WERI-Rb-1 (cell line): Measurements from ENCODE around the gene PRXL2A.

Experiments used
- DNase-seq: peaks from one replicate; pipeline ENCODE4 v3.0.0-alpha.2; 2020
- H3K27ac ChIP-seq: fragments of 250-450 bp; sonication (Bioruptor Pico); 2 replicates; pipeline ENCODE4 v1.5.1; 2020; ENCODE audit warnings: mild to moderate bottlenecking, moderate library complexity
- H3K27me3 ChIP-seq: fragments of 250-450 bp; sonication (Bioruptor Pico); 2 replicates; pipeline ENCODE4 v1.5.1; 2021; ENCODE audit warnings: mild to moderate bottlenecking, low read depth, moderate library complexity; ENCODE audit not compliant: insufficient read depth, severe bottlenecking
- H3K36me3 ChIP-seq: fragments of 250-450 bp; sonication (Bioruptor Pico); 2 replicates; pipeline ENCODE4 v1.5.1; 2020; ENCODE audit warnings: mild to moderate bottlenecking, moderate library complexity
- H3K4me3 ChIP-seq: 2 replicates; pipeline ENCODE4 v1.5.1; 2011; ENCODE audit warnings: low read depth, mild to moderate bottlenecking, control low read depth, low read length
- H3K9me3 ChIP-seq: fragments of 250-450 bp; sonication (Bioruptor Pico); 2 replicates; pipeline ENCODE4 v1.5.1; 2021; ENCODE audit warnings: mild to moderate bottlenecking, moderate library complexity; ENCODE audit not compliant: severe bottlenecking
- TF ChIP-seq, protein P1 (sequence below): IDR thresholded peaks from 2 replicates; pipeline ENCODE4 v1.5.1; 2011; ENCODE audit warnings: low read depth, mild to moderate bottlenecking, control low read depth, inconsistent platforms, low read length

The PRXL2A gene

DNA sequence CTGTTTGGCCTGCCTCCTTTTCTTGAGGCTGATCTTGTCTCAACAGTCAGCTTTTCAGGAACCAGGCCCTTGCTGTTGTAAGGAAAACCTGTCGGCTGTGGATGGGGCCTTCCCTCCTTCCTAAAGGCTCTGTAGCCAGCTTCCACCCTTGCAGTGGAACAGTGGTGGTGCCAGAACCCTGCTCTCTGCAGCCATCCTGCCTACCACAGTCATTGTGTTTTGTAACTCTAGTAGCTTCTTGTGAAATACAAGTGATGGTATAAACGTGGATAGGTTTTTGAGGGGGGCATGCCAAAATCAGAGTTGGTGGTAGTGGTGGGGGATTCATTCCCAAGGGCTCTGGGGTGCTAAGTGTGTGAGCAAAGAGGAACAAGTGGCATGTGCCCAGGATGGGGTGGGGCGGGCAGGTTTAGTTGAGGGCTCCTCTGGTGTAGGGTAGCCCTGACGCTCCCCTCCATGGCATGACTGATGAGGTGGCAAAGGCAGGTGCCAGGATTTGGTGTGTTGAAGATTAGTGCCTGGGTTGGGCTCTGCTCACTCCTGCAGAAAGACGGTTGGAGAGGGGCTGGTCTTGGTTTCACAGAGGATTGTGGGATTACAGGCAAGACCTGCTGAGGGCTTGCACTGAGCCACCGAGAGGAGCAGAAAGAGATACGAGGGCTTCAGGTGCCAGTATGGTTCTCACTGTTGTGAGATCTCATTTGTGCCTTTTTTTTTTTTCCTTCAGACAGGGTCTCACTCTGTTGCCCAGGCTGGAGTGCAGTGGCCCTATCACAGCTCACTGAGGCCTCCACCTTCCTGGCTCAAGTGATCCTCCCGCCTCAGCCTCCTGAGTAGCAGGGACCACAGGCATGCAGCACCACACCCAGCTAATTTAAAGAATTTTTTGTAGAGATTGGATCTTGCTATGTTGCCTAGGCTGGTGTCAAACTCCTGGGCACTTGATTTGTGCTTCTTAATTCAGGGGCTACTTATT lies 53.1 kb downstream of the PRXL2A start:
- no peaks in the 10 kb centered on the region for H3K9me3 ChIP-seq
- TF ChIP-seq, protein P1, sequence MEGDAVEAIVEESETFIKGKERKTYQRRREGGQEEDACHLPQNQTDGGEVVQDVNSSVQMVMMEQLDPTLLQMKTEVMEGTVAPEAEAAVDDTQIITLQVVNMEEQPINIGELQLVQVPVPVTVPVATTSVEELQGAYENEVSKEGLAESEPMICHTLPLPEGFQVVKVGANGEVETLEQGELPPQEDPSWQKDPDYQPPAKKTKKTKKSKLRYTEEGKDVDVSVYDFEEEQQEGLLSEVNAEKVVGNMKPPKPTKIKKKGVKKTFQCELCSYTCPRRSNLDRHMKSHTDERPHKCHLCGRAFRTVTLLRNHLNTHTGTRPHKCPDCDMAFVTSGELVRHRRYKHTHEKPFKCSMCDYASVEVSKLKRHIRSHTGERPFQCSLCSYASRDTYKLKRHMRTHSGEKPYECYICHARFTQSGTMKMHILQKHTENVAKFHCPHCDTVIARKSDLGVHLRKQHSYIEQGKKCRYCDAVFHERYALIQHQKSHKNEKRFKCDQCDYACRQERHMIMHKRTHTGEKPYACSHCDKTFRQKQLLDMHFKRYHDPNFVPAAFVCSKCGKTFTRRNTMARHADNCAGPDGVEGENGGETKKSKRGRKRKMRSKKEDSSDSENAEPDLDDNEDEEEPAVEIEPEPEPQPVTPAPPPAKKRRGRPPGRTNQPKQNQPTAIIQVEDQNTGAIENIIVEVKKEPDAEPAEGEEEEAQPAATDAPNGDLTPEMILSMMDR = no peak
- no peak overlapping the region for H3K4me3 ChIP-seq
- no peaks in the 10 kb centered on the region for H3K27me3 ChIP-seq
- no peak overlapping the region for H3K27ac ChIP-seq
- peaks cover 13% of the 10 kb centered on the region for H3K36me3 ChIP-seq
- DNase-seq = no peak

DNA sequence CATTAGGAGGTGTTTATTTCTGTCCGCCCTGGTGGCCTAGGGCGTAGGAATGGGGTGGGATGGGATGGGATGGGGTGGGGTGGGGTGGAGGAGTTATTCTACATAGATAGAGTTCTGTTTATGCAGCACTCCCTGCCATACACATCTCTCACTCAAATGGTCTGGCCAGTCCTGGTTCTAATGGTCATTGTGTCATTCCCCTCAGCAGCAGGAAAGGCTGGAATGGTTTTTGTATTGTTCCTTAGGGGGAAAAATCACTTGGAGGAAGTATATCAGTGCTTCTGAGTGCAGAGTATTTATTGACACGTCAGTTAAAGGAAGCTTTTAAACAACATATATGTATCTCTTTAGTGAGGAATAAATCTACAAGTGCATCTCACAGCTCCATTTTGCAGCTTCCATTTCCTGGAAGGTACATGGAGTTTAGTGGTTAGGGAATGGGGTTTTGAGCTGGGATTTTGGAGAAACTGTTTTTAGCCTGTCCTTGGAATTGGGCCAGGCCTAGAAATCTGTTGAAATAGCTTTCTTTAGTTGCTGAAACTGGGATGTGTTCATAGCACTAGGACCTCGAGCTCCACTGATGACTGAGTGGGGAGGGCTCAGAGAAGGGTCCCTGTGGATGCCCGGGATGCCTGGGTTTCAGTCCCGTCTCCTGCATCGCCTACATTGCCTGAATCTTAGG lies 54.1 kb downstream of the PRXL2A start:
- TF ChIP-seq, protein P1 = no peak
- Histone ChIP-seq H3K4me3 (no peak overlapping the region), H3K9me3 (no peaks in the 10 kb centered on the region), H3K27me3 (no peaks in the 10 kb centered on the region), H3K27ac (no peak overlapping the region), H3K36me3 (peaks cover 9% of the 10 kb centered on the region)
- DNase-seq = no peak

DNA sequence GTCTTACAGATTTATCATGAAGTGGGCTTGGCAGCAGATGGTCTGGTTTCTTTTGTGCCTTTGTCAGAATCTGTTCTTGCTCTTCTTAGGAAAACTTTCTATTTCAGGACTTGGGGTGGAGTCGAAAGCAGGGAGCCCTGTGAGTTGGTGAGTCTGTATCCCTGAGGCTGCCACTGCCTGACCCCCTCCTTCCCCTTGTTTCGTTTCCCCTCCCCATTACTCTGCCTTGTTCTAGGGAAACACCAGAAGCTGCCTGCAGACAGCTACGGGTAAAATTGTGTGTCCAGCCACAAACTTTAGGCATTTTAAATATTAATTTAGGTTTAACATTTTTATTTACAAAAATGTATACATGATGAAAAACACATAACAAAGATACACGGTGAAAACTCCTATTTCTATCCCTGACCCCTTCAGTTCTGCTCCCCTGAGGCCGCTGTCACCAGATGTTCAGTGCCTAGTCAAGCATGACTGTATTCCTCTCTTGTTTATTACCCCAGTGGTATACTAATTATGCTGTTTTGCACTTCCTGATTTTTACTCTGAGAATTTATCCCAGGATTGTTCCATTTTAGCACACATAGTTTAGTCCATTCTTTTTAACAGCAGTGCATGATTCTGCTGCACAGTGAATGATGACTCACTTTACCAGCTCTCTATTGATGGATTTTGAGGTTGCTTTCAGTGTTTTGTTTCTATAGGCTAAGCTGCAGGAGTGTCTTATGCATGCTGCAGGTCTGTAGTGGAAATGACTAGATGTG lies 54.8 kb downstream of the PRXL2A start:
- TF ChIP-seq, protein P1 = no peak
- DNase-seq = no peak
- Histone ChIP-seq H3K9me3 (no peaks in the 10 kb centered on the region), H3K27me3 (no peaks in the 10 kb centered on the region), H3K27ac (no peak overlapping the region; the same call in 1 of the 2 replicates), H3K36me3 (peaks cover 4% of the 10 kb centered on the region; the same call in 1 of the 2 replicates), H3K4me3 (no peak overlapping the region)

- DNase-seq = no peak
- Histone ChIP-seq H3K27me3 (no peaks in the 10 kb centered on the region), H3K36me3 (peaks cover 4% of the 10 kb centered on the region), H3K4me3 (no peak overlapping the region), H3K9me3 (no peaks in the 10 kb centered on the region), H3K27ac (no peak overlapping the region)
- TF ChIP-seq, protein P1 = no peak
Observed at GRCh38 chr10:80463868-80464267, 55.5 kb downstream of the PRXL2A start.

DNA sequence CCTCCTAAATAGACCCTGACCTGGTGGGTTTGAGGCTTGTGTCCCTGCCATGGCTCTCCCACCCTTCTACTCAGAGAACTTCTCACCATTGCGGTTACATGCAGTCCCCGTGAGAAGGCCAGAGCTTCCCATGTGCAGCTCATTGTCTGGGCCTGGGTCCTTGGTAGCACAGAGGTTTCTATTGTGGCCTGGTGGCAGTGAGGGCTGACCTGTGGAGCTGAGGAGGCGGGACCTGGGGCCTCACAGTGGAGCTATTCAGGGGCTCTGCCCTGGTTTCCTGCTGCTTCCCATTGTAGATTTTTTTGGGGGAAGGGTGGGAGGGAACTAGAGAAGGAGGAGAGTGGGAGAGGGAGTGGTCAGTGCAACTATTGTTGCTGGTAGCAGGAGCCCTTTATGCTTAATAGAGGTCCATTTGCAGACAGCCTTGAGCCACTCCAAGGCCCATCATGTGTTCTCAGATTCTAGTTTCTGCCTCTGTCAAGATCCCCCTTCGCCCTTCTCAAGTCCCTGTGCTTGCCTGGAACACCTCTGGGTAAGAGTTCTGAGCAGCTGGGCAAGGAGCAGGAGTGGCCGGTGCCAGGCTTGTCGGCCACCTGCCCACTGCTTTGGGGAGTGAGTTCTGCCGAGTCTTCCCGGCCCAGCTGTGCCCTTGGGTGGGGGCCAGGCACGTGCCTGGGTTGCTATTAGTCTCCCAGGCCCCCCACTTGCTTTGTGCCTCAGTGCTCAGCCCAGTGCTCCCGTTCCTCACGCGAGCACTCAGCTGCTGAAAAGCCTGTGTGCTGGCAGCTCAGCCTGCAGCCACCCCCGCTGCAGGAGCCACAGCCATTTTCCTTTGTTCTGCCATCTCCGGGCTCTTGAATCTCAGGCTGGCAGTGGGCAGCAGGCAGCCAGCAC lies 56.5 kb downstream of the PRXL2A start:
- H3K27ac ChIP-seq = no peak overlapping the region
- TF ChIP-seq, protein P1 = no peak
- DNase-seq = no peak

More for the DNA sequence above, 56.5 kb downstream of the PRXL2A start:
- Histone ChIP-seq H3K36me3 (peaks cover 6% of the 10 kb centered on the region), H3K27me3 (no peaks in the 10 kb centered on the region), H3K9me3 (no peaks in the 10 kb centered on the region), H3K4me3 (no peak overlapping the region)
